GM18520 (cell line): ENCODE results near the gene C5orf24.
"Not testable (repeated sequence)": the region's sequence is repeated elsewhere in the genome, so short reads cannot be mapped to it uniquely, and the experiment has no call there.

Experiments
- ATAC-seq: cut with Tn5 transposase; IDR thresholded peaks from one replicate; pipeline ENCODE4 v1.9.1; 2021; ENCODE audit not compliant: unreplicated experiment

C5orf24 gene

GRCh38 chr5:134856465-134856864 lies 10.7 kb downstream of the C5orf24 start:
- not testable (repeated sequence) for ATAC-seq

- no peak for ATAC-seq
Observed at GRCh38 chr5:134857401-134857800, 11.6 kb downstream of the C5orf24 start.

GRCh38 chr5:134864707-134865106 lies 18.9 kb downstream of the C5orf24 start:
- no peak for ATAC-seq

- no peak for ATAC-seq
Observed at GRCh38 chr5:134873494-134873893, 27.7 kb downstream of the C5orf24 start.

GRCh38 chr5:134873987-134874830 lies 28.4 kb downstream of the C5orf24 start, which contains the start of gene TXNDC15:
TSS of gene TXNDC15 (plus strand) at chr5:134874371. CDS start at chr5:134874428, 57 bp downstream.
- peak; percentile 80 for ATAC-seq

- ATAC-seq = no peak
Observed at GRCh38 chr5:134874831-134875655, 29.3 kb downstream of the C5orf24 start.

GRCh38 chr5:134877159-134877558 lies 31.4 kb downstream of the C5orf24 start:
- ATAC-seq = no peak

- ATAC-seq = no peak
Observed at GRCh38 chr5:134878403-134878802, 32.6 kb downstream of the C5orf24 start.

- ATAC-seq = no peak
Observed at GRCh38 chr5:134879456-134879855, 33.7 kb downstream of the C5orf24 start.

GRCh38 chr5:134880937-134881336 lies 35.2 kb downstream of the C5orf24 start:
- ATAC-seq = not testable (repeated sequence)

GRCh38 chr5:134881711-134882110 lies 35.9 kb downstream of the C5orf24 start:
- not testable (repeated sequence) for ATAC-seq

- no peak for ATAC-seq
Observed at GRCh38 chr5:134887593-134888159, 41.9 kb downstream of the C5orf24 start.

GRCh38 chr5:134889335-134889734 lies 43.6 kb downstream of the C5orf24 start:
- no peak for ATAC-seq

- ATAC-seq = no peak
Observed at GRCh38 chr5:134891473-134891872, 45.7 kb downstream of the C5orf24 start.

GRCh38 chr5:134892282-134892681 lies 46.5 kb downstream of the C5orf24 start:
- ATAC-seq = no peak

- ATAC-seq = no peak
Observed at GRCh38 chr5:134892926-134893325, 47.2 kb downstream of the C5orf24 start.

- no peak for ATAC-seq
Observed at GRCh38 chr5:134893748-134894505, 48.2 kb downstream of the C5orf24 start.

- ATAC-seq = no peak
Observed at GRCh38 chr5:134902071-134902801, 56.5 kb downstream of the C5orf24 start.

GRCh38 chr5:134904610-134905245 lies 59.0 kb downstream of the C5orf24 start, which contains the start of gene PCBD2:
TSS of gene PCBD2 (plus strand) at chr5:134905131. CDS start at chr5:134905140, 9 bp downstream.
- peak; percentile 79 for ATAC-seq
